PC-3 (cell line): ENCODE results near the gene CNTD1.

ENCODE experiments used
- CTCF ChIP-seq: fragments of 300-600 bp; sonication (generic); conservative IDR thresholded peaks from 2 replicates; pipeline ENCODE4 v1.5.1; 2017; ENCODE audit warnings: antibody characterized with exemption, low read depth, mild to moderate bottlenecking, low read length
- EZH2 ChIP-seq: fragments of 300-600 bp; sonication (generic); IDR thresholded peaks from one replicate; pipeline ENCODE4 v1.6.1; 2017; ENCODE audit warnings: antibody characterized with exemption, mild to moderate bottlenecking, low read length; ENCODE audit not compliant: unreplicated experiment

- no peak for TF ChIP-seq CTCF
- no peak for TF ChIP-seq EZH2
Measured at GRCh38 chr17:42766124-42766523, 32.5 kb upstream of the CNTD1 start.
